Osteocyte (in vitro differentiated cells): Measurements from ENCODE around the gene DCAF7. TPM values are rescaled to one million over a fixed set of nuclear protein-coding genes. Genes with fewer than 3 reads are reported as not detected.

Experiments used
- DNase-seq: peaks from one replicate; pipeline ENCODE4 v3.0.0; 2021; ENCODE audit warnings: mixed read lengths; ENCODE audit not compliant: unreplicated experiment; ENCODE audit errors: extremely low spot score
- H3K27ac Mint-ChIP-seq: one replicate; pipeline ENCODE4 v1.8.0; 2021; ENCODE audit warnings: mild to moderate bottlenecking, mixed read lengths; ENCODE audit not compliant: unreplicated experiment
- H3K27me3 Mint-ChIP-seq: one replicate; pipeline ENCODE4 v1.8.0; 2021; ENCODE audit warnings: mixed read lengths; ENCODE audit not compliant: unreplicated experiment
- H3K36me3 Mint-ChIP-seq: one replicate; pipeline ENCODE4 v1.8.0; 2021; ENCODE audit warnings: mixed read lengths; ENCODE audit not compliant: unreplicated experiment
- H3K4me1 Mint-ChIP-seq: one replicate; pipeline ENCODE4 v1.8.0; 2021; ENCODE audit warnings: mixed read lengths; ENCODE audit not compliant: unreplicated experiment
- H3K4me3 Mint-ChIP-seq: one replicate; pipeline ENCODE4 v1.8.0; 2021; ENCODE audit warnings: mild to moderate bottlenecking, moderate library complexity, mixed read lengths; ENCODE audit not compliant: unreplicated experiment
- H3K9me3 Mint-ChIP-seq: one replicate; pipeline ENCODE4 v1.8.0; 2021; ENCODE audit warnings: mixed read lengths; ENCODE audit not compliant: unreplicated experiment
- CTCF ChIP-seq: fragments of 200-600 bp; sonication (generic); IDR thresholded peaks from 2 replicates; pipeline ENCODE4 v1.5.0; 2021; ENCODE audit warnings: antibody characterized with exemption, mild to moderate bottlenecking, moderate library complexity
- total RNA-seq: library from RNA; stranded (reverse); gene quantifications from 2 replicates; pipeline ENCODE4 v1.2.1, GENCODE V29; 2021

The DCAF7 gene
- total RNA-seq, 1 donor from 2014 or later = 93.9 TPM

- no peak for TF ChIP-seq CTCF
- Mint-ChIP-seq H3K4me1 (peaks cover 10% of the 10 kb centered on the region), H3K27me3 (no peaks in the 10 kb centered on the region), H3K27ac (no peak overlapping the region), H3K4me3 (no peak overlapping the region), H3K9me3 (no peaks in the 10 kb centered on the region), H3K36me3 (no peaks in the 10 kb centered on the region)
- no peak for DNase-seq
These were observed 3.2 kb upstream of the DCAF7 start for GRCh38 chr17:63547083-63547523.

GRCh38 chr17:63549289-63549945 is 860 bp upstream of the DCAF7 start:
- no peak for TF ChIP-seq CTCF
- no peaks in the 10 kb centered on the region for H3K9me3 Mint-ChIP-seq
- DNase-seq = no peak
- no peaks in the 10 kb centered on the region for H3K36me3 Mint-ChIP-seq
- peaks cover 27% of the 10 kb centered on the region for H3K4me1 Mint-ChIP-seq
- peak overlapping the region; percentile 95 for H3K4me3 Mint-ChIP-seq
- no peaks in the 10 kb centered on the region for H3K27me3 Mint-ChIP-seq
- peak overlapping the region; percentile 97 for H3K27ac Mint-ChIP-seq

GRCh38 chr17:63550817-63551639 is 751 bp downstream of the DCAF7 start:
- Mint-ChIP-seq H3K27ac (peak overlapping the region; percentile 97), H3K4me1 (peaks cover 37% of the 10 kb centered on the region), H3K27me3 (no peaks in the 10 kb centered on the region), H3K9me3 (no peaks in the 10 kb centered on the region), H3K4me3 (peak overlapping the region; percentile 95), H3K36me3 (peaks cover 5% of the 10 kb centered on the region)
- no peak for TF ChIP-seq CTCF
- DNase-seq = no peak

- Mint-ChIP-seq H3K4me1 (peaks cover 37% of the 10 kb centered on the region), H3K27ac (peak overlapping the region; percentile 97), H3K9me3 (peaks cover 4% of the 10 kb centered on the region), H3K36me3 (peaks cover 10% of the 10 kb centered on the region), H3K4me3 (peak overlapping the region; percentile 95), H3K27me3 (no peaks in the 10 kb centered on the region)
- no peak for TF ChIP-seq CTCF
- no peak for DNase-seq
These were observed 1.9 kb downstream of the DCAF7 start for GRCh38 chr17:63552211-63552610.

- Mint-ChIP-seq H3K9me3 (peaks cover 8% of the 10 kb centered on the region), H3K4me3 (no peak overlapping the region), H3K36me3 (peaks cover 13% of the 10 kb centered on the region), H3K4me1 (peaks cover 30% of the 10 kb centered on the region), H3K27me3 (no peaks in the 10 kb centered on the region), H3K27ac (no peak overlapping the region)
- no peak for DNase-seq
- TF ChIP-seq CTCF = no peak
These were observed 5.4 kb downstream of the DCAF7 start for GRCh38 chr17:63555500-63556156.
